NCI-H2196 (cell line): ENCODE results near the gene VLDLR.
"Not testable (repeated sequence)": the region's sequence is repeated elsewhere in the genome, so short reads cannot be mapped to it uniquely, and the experiment has no call there.

ENCODE experiments used
- DNase-seq: peaks from one replicate; lab custom pipeline; 2025; ENCODE audit not compliant: unreplicated experiment; lab: John Stamatoyannopoulos, UW

The VLDLR gene

GRCh38 chr9:2707256-2707655, 85.7 kb downstream of the VLDLR start:
- DNase-seq, result not testable (repeated sequence)
